Activated naive CD4-positive, alpha-beta T cell treated with Interleukin-2 at 50 U/mL for 16 hours (primary cell): ENCODE data around the gene ZSCAN20.

Source experiments
- DNase-seq: peaks from one replicate; pipeline ENCODE4 v3.0.0-alpha.2; 2020

ZSCAN20 gene

DNA sequence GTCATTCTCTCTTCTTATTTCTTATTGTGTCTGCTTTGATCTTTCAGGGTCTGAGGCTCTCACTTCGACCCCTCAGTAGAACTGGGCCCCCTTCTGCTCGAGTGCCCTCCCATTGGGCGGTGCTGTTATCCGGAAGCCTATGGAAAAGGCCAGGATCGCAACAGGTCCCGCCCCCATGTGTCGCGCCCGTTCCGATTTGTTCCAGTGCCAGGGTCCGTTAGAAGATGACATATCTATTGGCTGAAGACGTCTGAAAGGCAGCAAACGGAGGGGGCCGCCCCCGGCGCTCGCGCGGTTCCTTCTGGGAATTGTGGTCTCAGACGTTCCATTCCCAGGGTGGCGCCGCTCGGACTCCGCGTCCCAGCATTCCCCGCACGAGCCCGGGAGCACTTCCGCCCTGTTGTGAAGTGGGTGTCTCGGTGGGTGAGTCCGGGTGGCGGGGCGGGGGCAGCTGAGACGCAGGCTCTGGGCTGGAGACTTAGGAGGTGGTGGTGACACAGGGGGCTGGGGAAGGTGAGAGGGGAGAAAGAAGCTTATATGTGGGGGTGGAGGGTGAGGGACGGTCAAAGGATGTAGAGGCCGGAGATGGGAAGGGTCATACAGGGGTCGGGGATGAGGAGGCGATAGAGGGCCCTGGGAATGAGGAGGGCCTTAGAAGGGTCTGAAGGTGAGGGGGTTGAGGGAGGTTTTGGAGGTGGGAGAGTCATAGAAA is at the start of gene ZSCAN20:
ZSCAN20 (plus strand) TSS at position 377 of the 712 bp plus-strand sequence. CDS start 6,644 bp downstream, outside the sequence.
- peak; percentile 91 for DNase-seq

DNA sequence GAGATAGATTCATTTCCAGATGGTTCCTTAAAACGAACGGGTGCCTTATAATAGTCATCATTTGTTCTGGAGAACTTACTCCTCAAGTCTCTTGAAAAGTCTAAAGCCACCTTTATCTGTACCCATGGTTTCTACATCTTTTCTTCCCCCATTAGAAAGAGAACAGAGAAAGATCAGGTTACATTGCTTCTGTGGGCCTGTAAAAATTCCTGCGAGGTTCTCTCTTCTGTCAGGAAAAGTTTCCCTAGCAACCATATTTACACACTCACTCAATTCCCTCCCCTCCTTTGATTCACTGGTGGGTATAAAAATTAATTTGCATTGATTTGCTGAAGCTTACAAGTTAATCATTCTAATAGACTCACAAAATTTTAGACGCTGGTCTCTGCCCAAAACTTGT is 48.2 kb upstream of the ZSCAN20 start:
- no peak for DNase-seq

DNA sequence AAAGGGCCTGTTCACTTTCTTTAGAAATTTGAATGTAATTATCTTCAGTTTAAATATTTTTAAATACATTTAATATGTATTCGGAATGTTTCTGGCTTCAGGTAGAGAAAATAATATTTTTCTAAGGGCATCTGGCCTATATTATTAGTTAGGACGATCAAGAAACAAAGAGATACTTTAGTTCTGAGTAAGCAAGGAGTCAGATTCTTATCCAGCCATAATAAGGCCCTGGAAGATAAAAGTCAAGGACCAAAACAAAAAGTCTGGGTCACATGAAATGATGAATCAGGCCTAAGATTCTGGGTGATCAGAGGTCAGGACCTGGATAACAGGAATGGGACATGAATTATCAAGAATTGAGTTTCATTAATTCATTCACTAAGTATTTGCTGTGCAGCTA is 47.8 kb upstream of the ZSCAN20 start:
- DNase-seq = no peak

DNA sequence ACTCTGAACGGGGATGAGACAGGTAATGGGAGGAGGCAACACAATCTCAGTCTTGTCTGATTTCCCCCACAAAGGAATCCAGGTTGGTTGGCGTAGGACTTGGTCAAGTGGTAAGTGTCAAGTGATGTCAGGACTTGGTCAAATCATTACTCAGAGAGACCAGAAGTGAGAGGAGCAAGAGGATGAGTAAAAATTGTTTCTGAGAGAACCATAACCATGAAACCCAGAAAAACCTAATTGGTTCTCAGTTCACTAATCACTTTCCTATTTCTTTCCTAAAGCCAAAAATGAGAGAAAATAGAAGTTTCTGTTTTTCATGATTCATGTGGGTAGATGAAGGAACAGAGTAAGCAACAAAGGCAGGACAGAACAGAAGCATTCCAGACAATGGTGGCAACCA is 46.5 kb upstream of the ZSCAN20 start:
- no peak for DNase-seq

DNA sequence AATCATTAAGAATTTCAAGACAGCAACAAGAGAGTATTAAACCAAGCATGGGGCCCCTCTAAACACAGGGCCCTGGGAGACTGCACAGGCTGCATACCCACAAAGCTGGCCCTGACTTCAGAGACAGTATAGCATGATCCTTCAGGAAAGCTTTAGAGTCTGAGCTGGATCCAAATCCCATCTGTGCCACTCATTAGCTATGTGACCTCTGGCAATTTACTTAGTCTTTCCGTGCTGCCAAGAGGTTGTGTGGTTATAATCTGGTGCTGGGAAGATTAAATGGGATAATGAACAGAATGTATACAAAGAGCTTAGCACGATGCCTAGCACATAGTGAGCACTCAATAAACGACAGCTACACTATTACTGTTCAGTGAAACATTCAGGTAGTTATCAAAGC is 45.5 kb upstream of the ZSCAN20 start:
- no peak for DNase-seq

DNA sequence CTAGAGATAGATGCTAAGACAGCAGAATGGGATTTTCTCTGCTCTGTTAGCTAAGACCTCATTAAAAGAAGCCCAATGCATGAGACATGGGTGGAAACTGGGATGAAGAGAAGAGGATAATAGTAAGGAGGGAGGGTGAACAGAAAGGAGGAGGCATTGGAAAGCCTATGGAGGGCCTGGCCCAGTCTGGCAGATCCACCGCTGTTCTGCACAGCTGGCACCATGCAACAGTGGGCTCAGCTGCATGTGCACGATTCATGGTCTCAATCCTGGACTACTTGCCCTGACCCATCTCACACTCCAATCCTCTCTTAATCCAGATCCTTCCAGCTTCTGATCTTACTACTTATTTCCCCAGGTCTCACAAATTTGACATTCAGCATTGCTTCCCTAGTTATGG is 43.8 kb upstream of the ZSCAN20 start:
- DNase-seq = no peak

DNA sequence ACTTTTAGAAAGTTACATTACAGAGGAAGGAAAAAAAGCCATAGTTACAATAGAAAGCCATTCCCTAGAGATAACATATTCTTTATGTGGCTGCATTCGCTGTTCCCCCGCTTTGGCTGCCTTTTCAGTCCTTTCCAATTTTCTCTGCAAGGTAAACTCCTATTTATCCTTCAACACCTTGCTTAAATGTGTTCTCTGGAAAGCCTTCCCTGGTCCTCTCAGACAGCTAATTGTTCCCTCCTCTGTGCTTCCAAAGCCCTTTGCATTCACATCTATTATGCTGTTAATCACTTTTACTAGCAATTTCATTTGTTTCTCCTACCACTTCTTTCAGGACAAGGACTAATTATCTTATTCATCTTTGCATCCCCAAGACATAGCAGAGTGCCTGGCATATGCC is 43.1 kb upstream of the ZSCAN20 start:
- no peak for DNase-seq

DNA sequence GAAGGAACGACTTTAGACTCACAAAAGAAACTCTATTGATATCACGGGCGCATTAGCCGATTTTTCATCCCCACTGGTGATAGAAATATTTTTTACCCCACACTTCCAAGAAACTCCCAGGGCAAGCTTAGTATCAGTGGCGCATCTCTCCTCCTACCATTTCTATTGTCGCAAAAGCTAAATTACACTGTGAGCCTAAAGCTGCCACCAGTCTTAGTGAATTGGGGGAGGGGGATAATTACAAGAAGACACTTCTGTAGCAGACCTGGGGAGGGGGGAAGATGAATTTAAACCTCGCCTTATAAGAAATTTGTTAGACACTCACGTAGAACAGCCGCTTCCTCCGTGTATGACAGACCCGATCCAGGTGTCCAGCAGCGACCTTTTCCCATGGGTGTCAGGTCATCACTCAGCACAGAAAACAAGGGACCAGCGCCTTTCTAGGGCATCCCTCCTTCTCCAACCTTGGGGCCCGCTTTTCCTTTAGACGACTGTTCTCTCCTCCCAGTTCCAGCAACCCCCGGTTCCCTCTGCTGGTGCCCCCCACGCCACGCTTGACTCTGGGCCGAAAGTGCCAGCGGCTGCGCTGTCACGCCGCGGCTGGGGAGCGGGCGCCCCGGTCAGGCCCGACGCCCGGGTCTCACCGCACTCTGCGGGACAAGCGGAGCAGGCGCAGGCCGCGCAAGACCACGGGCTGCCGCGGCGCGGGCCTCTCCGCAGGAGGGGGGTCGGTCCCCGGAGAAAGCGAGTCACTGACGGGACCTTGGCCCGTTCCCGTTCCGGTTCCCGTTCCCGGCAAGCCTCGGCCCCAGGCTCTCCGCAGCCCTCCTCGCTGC is 42.4 kb upstream of the ZSCAN20 start:
- DNase-seq = peak; percentile 12

DNA sequence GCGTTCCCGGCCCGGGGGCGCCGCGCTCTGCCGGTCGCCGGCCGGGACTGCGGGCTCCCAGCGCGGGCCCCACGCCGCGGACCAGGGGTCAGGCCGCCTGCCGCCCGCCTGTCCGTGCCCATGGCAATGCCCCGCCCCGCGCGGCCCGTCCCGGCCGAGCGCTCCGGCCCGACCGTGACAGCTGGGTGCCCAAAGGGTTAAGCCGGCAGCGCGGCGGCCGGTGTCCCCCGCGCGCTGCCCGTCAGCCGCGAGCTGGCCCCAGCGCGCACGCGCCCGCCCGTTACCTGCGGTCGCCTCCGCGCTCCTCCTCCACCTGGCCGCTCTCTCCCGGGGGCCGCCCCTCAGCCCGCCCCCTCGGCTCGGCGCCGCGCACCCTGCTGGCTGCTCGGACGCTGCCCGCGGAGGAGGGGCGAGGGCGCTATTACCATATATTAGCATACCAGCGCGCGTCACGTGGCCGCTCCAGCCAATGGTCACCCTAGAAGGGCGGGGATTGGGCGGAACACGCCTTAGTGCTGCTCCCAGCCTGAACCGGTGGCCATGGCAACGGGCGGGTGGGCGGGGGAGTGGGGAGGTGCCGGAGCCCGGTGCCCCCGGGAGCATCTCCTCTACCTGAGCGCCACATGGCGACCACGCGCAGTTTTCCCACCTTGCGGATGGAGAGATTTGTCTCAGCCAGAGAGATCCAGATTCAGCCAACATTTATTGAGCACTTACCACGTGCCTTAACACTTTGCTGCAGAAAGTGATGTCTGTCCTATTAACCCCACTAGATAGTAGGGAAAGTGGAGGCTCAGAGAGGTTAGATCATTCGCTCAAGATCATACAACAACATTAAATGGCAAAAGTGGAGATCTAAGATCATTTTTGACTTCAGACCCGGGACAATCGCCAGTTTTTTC is 41.5 kb upstream of the ZSCAN20 start, which contains the start of gene PHC2:
PHC2 (minus strand) TSS at position 404 of the 902 bp plus-strand sequence. CDS start 55,556 bp downstream, outside the sequence.
- peak; percentile 96 for DNase-seq

DNA sequence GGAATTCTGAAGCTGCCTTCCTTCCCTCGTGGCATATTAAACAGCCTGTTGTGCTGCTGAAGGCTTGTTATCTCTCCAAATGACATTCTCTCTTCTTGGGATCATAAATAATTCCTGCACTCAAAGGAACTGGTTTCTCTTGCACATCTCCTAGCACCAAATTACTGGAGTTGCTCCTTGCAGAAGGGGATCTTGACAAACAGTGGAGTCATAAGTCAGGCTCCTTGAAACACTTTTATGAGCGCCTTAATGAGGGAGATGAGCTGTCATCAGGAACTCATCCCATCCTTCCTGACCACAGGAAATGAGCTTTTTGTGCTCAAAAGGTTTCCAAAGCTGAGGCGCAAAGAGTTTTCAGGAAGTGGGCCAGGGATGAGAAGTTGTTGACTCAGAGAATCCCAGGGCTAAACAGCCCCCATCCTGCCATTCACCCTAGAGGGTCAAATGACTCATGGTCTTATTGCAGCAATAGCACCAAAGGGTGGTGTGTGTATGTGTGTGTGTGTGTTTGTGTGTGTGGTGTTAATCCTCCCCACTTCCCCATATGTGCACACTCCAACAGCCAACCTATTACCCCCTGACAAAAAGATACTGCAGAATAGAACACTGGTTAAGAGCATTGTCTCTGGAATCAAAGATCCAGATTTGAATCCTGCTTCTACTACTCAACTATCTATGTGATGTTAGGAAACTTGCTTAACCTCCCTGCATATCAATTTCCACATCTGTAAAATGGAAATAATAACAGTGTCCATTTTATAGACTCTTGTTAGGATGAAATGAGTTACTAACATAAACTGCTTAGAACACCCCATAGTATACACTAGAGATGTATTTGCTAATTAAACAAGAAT is 38.7 kb upstream of the ZSCAN20 start:
- DNase-seq = no peak

DNA sequence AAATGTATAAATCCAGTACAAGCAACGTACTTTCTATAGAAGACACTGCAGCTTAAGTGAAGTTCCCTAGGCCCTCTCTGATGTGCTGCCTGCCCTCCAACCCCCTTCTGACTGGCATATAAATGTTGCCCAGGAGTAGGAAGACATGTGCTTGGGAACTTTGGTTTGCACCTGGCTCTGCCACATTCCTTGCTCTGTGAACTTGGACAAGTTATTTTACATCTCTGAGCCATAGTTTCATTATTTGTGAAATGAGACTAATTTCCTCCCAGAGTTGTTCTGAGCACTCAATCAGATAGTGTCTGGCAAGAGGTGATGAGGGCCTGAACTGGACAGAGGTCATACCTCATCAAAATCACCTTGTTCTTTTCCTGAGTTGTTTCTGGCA is 38.1 kb upstream of the ZSCAN20 start:
- no peak for DNase-seq

DNA sequence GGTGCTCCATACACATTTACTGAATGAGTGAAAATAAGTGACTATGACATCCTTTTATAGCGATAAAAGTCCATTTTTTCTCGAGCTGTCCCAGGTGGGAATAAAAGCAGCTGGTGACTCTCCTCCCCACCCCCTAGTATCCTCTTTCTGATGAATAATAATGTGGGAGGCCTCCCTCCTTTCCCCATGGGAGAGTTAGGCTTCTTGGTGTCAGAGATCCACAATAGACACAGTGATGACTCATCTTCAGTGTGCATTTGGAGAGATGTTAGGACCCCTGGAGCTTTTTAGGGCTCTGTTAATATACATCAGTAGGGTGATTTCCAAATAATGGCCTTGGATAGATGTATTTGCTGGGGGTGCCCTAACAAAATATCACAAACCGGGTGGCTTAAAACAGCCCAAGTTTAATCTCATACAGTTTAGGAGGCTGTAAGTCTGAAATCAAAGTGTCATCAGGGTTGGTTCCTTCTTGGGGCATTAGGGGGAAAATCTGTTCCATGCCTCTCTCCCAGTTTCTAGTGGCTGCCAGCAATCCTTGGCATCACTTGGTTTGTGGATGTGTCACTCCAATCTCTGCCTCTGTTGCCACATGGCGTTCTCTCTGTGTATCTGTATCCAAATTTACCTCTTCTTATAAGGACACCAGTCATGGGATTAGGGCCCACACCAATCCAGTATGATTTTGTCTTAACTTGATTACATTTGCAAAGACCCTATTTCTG is 37.2 kb upstream of the ZSCAN20 start:
- no peak for DNase-seq

DNA sequence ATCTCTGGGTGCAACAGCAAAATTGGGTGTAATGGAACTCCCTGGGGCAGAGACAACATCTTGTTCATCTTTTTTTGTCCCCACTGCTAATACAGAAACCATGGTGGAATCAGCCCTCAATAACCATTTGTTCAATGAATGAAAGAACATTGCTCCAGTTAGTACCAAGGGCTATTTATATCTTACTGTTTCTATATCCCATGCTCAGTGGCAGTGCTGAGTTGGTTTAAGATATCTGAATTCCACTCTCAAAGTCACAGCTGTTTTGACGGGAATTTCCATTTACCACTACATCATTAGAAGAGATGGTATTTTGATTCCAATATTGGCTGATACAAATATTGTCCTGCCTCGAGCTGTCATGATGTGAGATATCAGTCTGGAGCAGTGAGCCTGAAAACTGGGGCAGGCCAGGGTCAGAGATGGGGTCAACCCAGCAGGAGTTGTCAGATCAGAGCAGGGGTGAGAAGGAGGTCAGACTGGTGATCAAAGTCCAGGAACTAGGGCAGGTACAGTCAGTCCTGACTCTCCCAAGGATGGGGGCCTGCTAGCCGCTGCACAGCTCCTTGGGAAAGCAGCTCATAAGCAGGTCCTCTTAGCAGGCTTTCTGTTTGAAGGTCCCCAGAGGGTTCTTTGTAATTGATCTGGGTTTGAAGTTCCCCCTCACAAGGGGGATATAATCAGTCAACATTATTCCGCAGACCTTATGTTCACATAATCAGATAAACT is 35.7 kb upstream of the ZSCAN20 start:
- no peak for DNase-seq

DNA sequence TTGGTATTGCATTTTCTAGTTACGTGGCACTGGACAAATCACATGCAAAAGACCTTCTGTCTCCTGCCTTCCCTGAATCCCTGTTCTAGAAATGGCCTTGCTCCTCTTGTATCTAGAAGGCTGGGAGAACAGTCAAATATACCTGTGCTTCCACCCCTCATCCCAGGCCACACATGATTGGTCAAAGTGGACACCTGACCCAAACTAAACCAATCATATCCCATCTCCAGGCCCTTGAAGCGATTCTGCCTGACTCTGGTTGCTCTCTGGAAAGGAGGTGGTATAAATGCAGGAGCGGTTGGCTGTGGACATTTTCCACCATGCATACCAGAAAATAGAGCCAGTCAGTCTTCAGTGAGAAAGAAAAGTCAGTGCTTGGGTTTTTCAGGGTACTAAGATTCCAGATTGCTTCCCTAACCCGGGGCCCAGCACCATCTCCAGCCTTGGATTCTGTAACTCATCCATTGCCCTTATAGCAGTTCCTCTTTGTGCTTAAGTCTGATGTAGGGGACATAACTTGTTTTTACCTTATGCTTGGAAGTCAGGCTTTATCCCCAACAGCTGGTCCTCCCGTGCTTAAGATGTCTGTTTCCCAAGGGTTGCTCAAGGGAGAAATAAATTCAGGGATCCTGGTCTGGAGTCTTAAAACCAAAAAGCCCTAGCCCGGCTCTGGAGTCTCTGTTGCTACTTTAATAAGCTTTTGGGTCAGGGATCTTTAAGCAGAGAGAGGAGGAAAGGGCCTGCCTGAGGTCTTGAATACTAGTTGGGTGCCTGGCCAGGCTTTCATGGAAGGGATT is 33.9 kb upstream of the ZSCAN20 start:
- no peak for DNase-seq

DNA sequence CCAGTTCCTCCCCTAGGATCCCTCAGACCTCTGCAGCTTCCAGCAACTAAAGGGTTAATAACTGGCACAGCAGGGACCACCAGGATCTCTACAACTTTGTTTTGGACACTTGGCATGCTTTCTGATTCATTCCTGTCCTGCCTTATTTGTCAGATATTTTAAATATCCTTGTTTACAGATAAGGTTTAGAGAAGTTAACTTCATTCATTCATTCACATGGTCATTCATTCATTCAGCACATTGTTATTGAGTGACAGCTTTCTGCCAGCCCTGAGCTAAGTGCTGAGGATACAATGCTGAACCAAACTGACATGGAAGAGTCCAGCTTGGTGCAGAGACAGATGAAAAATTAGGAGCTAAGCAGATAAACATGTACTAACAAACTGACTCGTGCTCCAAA is 32.8 kb upstream of the ZSCAN20 start:
- no peak for DNase-seq

DNA sequence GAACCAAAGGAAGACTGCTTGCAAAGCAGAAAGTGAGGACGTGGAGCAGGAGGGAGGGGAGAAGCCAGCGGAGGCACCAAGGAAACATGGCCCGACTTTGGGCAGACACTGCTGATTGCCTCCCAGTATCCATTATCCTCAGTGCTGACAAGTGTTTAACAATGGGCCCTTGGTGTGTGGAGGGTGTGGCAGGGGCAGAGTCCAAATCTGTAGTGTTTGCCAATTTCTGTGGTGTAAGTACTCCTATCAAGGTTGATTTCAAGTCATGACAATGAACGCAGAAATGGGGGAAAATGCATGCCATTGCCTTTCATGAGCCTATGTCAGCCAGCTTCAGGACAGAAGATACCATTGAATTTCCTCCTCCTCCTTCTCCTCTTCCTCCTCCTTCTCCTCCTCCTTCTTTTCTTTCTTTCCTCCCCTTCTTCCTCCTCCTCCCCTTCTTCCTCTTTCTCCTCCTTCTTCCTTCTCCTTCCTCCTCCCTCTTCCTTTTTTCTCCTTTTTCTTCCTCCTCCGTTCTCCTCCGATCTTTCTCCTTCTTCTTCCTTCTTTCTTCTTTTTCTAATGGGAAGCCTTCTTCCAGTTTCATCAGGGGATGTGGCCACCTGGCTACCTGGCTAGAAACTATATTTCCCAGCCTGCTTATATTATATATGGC is 31.2 kb upstream of the ZSCAN20 start:
- no peak for DNase-seq

DNA sequence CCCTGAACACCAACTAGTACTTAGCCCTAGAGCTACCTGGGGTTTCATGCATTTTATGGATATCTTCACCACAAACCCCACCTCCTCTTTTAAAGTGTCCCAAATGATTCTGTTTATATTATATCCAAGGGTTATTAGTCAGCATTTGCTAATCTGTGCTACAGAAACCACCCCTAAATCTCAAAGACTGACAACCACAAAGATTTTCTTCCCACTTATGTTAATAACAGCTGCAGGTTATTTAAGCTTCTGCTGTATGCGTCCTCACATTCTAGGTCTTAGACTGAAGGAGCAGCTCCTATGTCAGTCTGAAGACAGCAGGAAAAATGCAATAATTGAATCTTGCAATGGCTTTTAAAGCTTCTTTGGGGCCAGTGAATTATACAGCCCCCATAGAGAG is 30.3 kb upstream of the ZSCAN20 start:
- DNase-seq = no peak

DNA sequence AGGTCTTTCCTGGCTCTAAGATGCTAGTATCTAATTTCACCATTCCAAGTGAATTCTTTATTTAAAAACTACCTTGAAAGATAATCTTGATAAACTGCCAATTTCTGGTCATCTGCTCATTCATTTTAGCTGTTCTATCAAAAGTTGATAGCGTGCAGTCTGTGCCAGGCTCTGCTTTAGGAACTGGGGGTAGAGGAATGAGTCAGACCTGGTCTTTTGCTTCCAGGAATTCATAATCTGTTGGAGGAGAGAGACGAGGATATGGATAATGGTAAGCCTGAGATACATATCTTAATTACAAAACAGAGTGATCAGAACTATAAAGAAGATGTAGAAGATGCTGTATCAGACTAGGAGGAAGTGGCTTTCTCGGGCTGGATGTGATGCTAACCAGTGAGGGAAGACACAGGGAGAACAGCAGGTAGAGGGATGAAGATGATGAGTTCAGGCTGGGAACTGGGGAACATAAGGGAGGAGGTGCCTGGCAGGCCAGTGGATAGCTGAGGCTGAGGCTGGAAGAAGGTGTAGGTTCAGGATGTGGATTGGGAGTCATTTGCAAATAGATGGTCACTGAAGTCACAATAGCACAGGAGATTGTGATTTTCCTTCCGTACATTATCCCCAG is 29.3 kb upstream of the ZSCAN20 start:
- DNase-seq = no peak

DNA sequence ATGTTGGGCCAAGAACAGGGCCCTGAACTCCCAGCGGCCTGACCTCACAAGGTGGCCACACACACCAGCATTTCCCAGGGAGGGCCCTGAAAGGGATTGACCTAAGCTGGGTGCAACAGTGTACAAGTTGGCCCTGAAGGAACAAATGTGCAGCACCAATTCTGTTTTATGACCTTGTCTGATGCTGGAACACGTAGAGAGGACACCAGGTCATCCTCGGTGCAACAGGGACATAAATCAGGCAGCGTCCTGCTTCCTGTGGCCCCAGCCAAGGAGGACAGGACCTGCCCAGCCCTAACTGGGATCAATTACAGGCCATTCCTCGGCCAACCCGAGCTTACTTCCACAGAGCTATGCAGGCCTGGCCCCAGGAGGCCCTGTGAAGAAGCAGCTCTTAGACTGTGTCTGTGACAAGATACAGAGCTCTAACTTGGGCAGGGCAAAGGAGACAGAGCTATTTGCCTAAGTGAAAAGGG is 28.7 kb upstream of the ZSCAN20 start:
- no peak for DNase-seq
